Endothelial cell of umbilical vein (primary cell): ENCODE results near the gene MLLT6. TPM values are rescaled to one million over a fixed set of nuclear protein-coding genes. Genes with fewer than 3 reads are reported as not detected.

Experiments used
- BruUV-seq: library from RNA; stranded (reverse); fragments of 400-500 nt; replicated peaks from 2 replicates; lab custom pipeline; 2021; lab: Mats Ljungman, UMichigan
- CTCF ChIA-PET: fragments of 300-600, 350-600 bp; sonication (Branson Sonifier 250); formaldehyde crosslinking; loops from one replicate; lab custom pipeline; 2021; ENCODE audit warnings: antibody characterized with exemption, inconsistent platforms; lab: Charles Lee
- POLR2A ChIA-PET: fragments of 300-600, 350-600 bp; sonication (Branson Sonifier 250); formaldehyde crosslinking; loops from one replicate; lab custom pipeline; 2021; ENCODE audit warnings: antibody characterized with exemption, inconsistent platforms; lab: Charles Lee
- DNase-seq: peaks from one replicate; pipeline ENCODE4 v3.0.0-alpha.2; 2011; ENCODE audit warnings: low read depth, low spot score
- FAIRE-seq: peaks from 2 replicates; lab custom pipeline; 2011; peaks lifted over from hg19 to GRCh38; lab: Jason Lieb, UNC
- H2AFZ ChIP-seq: 2 replicates; pipeline ENCODE4 v1.6.0; 2012; ENCODE audit warnings: low read depth, low read length, control low read depth, inconsistent platforms
- H3K27ac ChIP-seq: 2 replicates; pipeline ENCODE4 v1.5.1; 2011; ENCODE audit warnings: low read depth, mild to moderate bottlenecking, control low read depth, low read length, moderate library complexity; ENCODE audit not compliant: insufficient read depth
- H3K27me3 ChIP-seq, 2 experiments: 2 replicates each; pipeline versions ENCODE4 v1.6.0 to v1.6.1; 2011; ENCODE audit warnings: low read length in 2 of 2, mixed read lengths in 1 of 2; ENCODE audit not compliant: control insufficient read depth in 2 of 2, insufficient read depth in 2 of 2
- H3K36me3 ChIP-seq, 2 experiments: 2 replicates in 1 of 2; 3 replicates in 1 of 2; pipeline ENCODE4 v1.5.1; 2011; ENCODE audit warnings: low read length in 2 of 2, mild to moderate bottlenecking in 1 of 2, moderate library complexity in 1 of 2; ENCODE audit not compliant: control insufficient read depth in 2 of 2, insufficient read depth in 2 of 2; ENCODE audit errors: extremely low read depth in 1 of 2
- H3K4me1 ChIP-seq: 3 replicates; pipeline ENCODE4 v1.5.1; 2011; ENCODE audit warnings: mild to moderate bottlenecking, low read length; ENCODE audit not compliant: control insufficient read depth, insufficient read depth; ENCODE audit errors: extremely low read depth
- H3K4me2 ChIP-seq: 2 replicates; pipeline ENCODE4 v1.6.1; 2011; ENCODE audit warnings: low read length, control low read depth, mixed read lengths; ENCODE audit not compliant: insufficient read depth
- H3K4me3 ChIP-seq, 3 experiments: fragments of 200-600 bp in 1 of 3; sonication (generic), shearing (Covaris generic) in 1 of 3; replicated peaks in 1 of 3; 2 replicates each; pipeline ENCODE4 v1.5.1; 2011 to 2016; ENCODE audit warnings: control low read depth in 3 of 3, low read length in 3 of 3, mild to moderate bottlenecking in 2 of 3, inconsistent platforms in 1 of 3, low read depth in 1 of 3, moderate library complexity in 1 of 3; ENCODE audit not compliant: insufficient read depth in 1 of 3
- H3K79me2 ChIP-seq: 2 replicates; pipeline ENCODE4 v1.6.0; 2012; ENCODE audit warnings: low read length, inconsistent platforms; ENCODE audit not compliant: control insufficient read depth, insufficient read depth
- H3K9ac ChIP-seq: replicated peaks from 2 replicates; pipeline ENCODE3; 2011; ENCODE audit warnings: low read length, control low read depth; ENCODE audit not compliant: insufficient read depth; ENCODE audit errors: extremely low read depth
- H3K9me1 ChIP-seq: replicated peaks from 3 replicates; pipeline ENCODE4 v1.6.0; 2011; ENCODE audit warnings: mild to moderate bottlenecking, low read length; ENCODE audit not compliant: control insufficient read depth, insufficient read depth; ENCODE audit errors: extremely low read depth
- H3K9me3 ChIP-seq: replicated peaks from 2 replicates; pipeline ENCODE4 v1.5.1; 2012; ENCODE audit warnings: low read length, inconsistent platforms; ENCODE audit not compliant: control insufficient read depth, insufficient read depth
- H4K20me1 ChIP-seq: replicated peaks from 2 replicates; pipeline ENCODE3; 2011; ENCODE audit warnings: mild to moderate bottlenecking, low read length; ENCODE audit not compliant: control insufficient read depth, insufficient read depth; ENCODE audit errors: extremely low read depth
- CTCF ChIP-seq, 2 donors: IDR thresholded peaks; 1 replicate in 1 of 2; 2 replicates in 1 of 2; pipeline ENCODE4 v1.5.1; 2011; ENCODE audit warnings: low read length in 2 of 2, mild to moderate bottlenecking in 2 of 2, moderate library complexity in 2 of 2, control low read depth in 1 of 2, inconsistent platforms in 1 of 2, low read depth in 1 of 2; ENCODE audit not compliant: insufficient read depth in 1 of 2; ENCODE audit errors: extremely low read depth in 1 of 2
- EZH2 ChIP-seq: IDR thresholded peaks from 2 replicates; pipeline ENCODE4 v1.6.1; 2012; ENCODE audit warnings: borderline replicate concordance, low read depth, mild to moderate bottlenecking, moderate library complexity, low read length, inconsistent platforms; ENCODE audit not compliant: severe bottlenecking
- FOS ChIP-seq: IDR thresholded peaks from 2 replicates; pipeline ENCODE4 v1.6.1; 2011; ENCODE audit warnings: mild to moderate bottlenecking, low read length, moderate library complexity, borderline replicate concordance; ENCODE audit not compliant: insufficient read depth
- GATA2 ChIP-seq: IDR thresholded peaks from 2 replicates; pipeline ENCODE4 v1.7.0; 2011; ENCODE audit warnings: low read depth, mild to moderate bottlenecking, moderate library complexity, mixed read lengths, low read length; ENCODE audit not compliant: insufficient read length, insufficient read depth
- JUN ChIP-seq: IDR thresholded peaks from 2 replicates; pipeline ENCODE4 v1.6.1; 2011; ENCODE audit warnings: borderline replicate concordance, low read depth; ENCODE audit not compliant: insufficient read length, insufficient read depth
- MYC ChIP-seq: IDR thresholded peaks from one replicate; pipeline ENCODE4 v1.6.1; 2011; ENCODE audit warnings: mild to moderate bottlenecking, low read depth, low read length
- POLR2AphosphoS5 ChIP-seq: IDR thresholded peaks from 2 replicates; pipeline ENCODE4 v1.6.1; 2012; ENCODE audit warnings: low read depth, mild to moderate bottlenecking, control low read depth, low read length, moderate library complexity; ENCODE audit not compliant: insufficient read depth
- dilution Hi-C: fragments of 300-500 bp; cut with MboI; formaldehyde crosslinking; loops from one replicate; pipeline ENCODE4 v1.15.0; 2019; ENCODE audit warnings: low sequenced_read_pairs; ENCODE audit not compliant: extremely low pct_ligation_motif_present
- intact Hi-C: fragments of 100-400 bp; cut with micrococcal nuclease; formaldehyde crosslinking; loops from one replicate; pipeline ENCODE4 v1.10.0; 2022
- polyA plus RNA-seq, 4 experiments: library from polyadenylated mRNA; depleted of rRNA in 3 of 4; stranded (reverse) in 3 of 4; unstranded in 1 of 4; fragments of >200 nt; gene quantifications; 2 replicates each; pipeline versions ENCODE4 v1.2.1 to v1.2.3, GENCODE V29; 2011 to 2012; ENCODE audit warnings: missing spikeins in 1 of 4
- total RNA-seq: library from RNA; stranded (reverse); gene quantifications from 2 replicates; pipeline ENCODE4 v1.2.3, GENCODE V29; 2021
- TF ChIP-seq, protein P1 (sequence below): IDR thresholded peaks from 2 replicates; pipeline ENCODE4 v1.6.1; 2011; ENCODE audit not compliant: insufficient read depth, insufficient read length

The MLLT6 gene
- total and polyA plus RNA-seq, 2 donors (not counting 3 experiments of a cell fraction or from before 2014, with no cell fraction given) = 32.1 to 85.4 TPM

GRCh38 chr17:38709864-38710603 is 5.0 kb downstream of the MLLT6 start:
- no peak overlapping the region for H3K4me2 ChIP-seq
- intact Hi-C loops (no loop called here), dilution Hi-C loops (no loop called here)
- no peaks in the 10 kb centered on the region for H3K9me3 ChIP-seq
- POLR2A ChIA-PET = no interaction called here
- no peak overlapping the region for H2AFZ ChIP-seq
- H3K79me2 ChIP-seq = peaks cover 16% of the 10 kb centered on the region
- no peak overlapping the region for H3K27ac ChIP-seq
- H3K4me3 ChIP-seq = no peak overlapping the region
- H3K27me3 ChIP-seq = no peaks in the 10 kb centered on the region
- no peaks in the 10 kb centered on the region for H3K9me1 ChIP-seq
- no peak overlapping the region for H3K9ac ChIP-seq
- no peaks in the 10 kb centered on the region for H4K20me1 ChIP-seq
- peaks cover 0 to 29% of the 10 kb centered on the region in 2 experiments for H3K36me3 ChIP-seq
- BruUV-seq = no TSS peak
- peaks cover 12% of the 10 kb centered on the region for H3K4me1 ChIP-seq
- CTCF ChIA-PET = interaction anchor here (0.6 to 2.1 kb wide), 5 partner anchors 18 to 38 kb away, joined by 3 to 10 read pairs (median 3); no protein-coding TSS in a partner anchor
- TF ChIP-seq, protein P1, sequence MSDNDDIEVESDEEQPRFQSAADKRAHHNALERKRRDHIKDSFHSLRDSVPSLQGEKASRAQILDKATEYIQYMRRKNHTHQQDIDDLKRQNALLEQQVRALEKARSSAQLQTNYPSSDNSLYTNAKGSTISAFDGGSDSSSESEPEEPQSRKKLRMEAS = no peak
- no peak for TF ChIP-seq GATA2
- TF ChIP-seq CTCF (IDR thresholded peaks at IDR 0.05; ENCODE audit: extremely low read depth in 1 of 2, insufficient read depth in 1 of 2, low read depth in 1 of 2, low read length in 2 of 2) = no peak
- TF ChIP-seq MYC = no peak
- no peak for TF ChIP-seq POLR2AphosphoS5
- TF ChIP-seq EZH2 = no peak
- TF ChIP-seq JUN = no peak
- no peak for TF ChIP-seq FOS
- DNase-seq (no peak), FAIRE-seq (no peak)
